ENCODE measurements around the gene ZSCAN18.
"Not testable (repeated sequence)": the region's sequence is repeated elsewhere in the genome, so short reads cannot be mapped to it uniquely, and the experiment has no call there.

Gene ZSCAN18

GRCh38 chr19:58097781-58098681 lies at the start of gene ZSCAN18:
ZSCAN18 (minus strand) TSS chr19:58098231; CDS start chr19:58090267, 7,964 bp downstream.
- peak; percentile 67 to 99 (median 95) for DNase-seq

GRCh38 chr19:58147475-58147874 lies 49.4 kb upstream of the ZSCAN18 start:
- not testable (repeated sequence) for DNase-seq

- no peak for DNase-seq
Observed at GRCh38 chr19:58145849-58146248, 47.8 kb upstream of the ZSCAN18 start.

- no peak for DNase-seq
Observed at GRCh38 chr19:58134244-58134643, 36.2 kb upstream of the ZSCAN18 start.

- DNase-seq: no peak
Observed at GRCh38 chr19:58129284-58129683, 31.3 kb upstream of the ZSCAN18 start.

GRCh38 chr19:58128041-58128685 lies 30.1 kb upstream of the ZSCAN18 start:
- no peak for DNase-seq

GRCh38 chr19:58123354-58123753 lies 25.3 kb upstream of the ZSCAN18 start:
- no peak for DNase-seq

- no peak for DNase-seq
Observed at GRCh38 chr19:58118979-58119733, 21.1 kb upstream of the ZSCAN18 start.

GRCh38 chr19:58117841-58118575 lies 20.0 kb upstream of the ZSCAN18 start:
- no peak for DNase-seq

GRCh38 chr19:58108546-58108817 lies 10.5 kb upstream of the ZSCAN18 start:
- DNase-seq: no peak

- DNase-seq: no peak
Observed at GRCh38 chr19:58107778-58108545, 9.9 kb upstream of the ZSCAN18 start.

GRCh38 chr19:58098682-58098998 lies 609 bp upstream of the ZSCAN18 start:
- DNase-seq: no peak

- peak in 2 of 58 donors; percentile 0 to 32 for DNase-seq
Observed at GRCh38 chr19:58097349-58097748, 682 bp downstream of the ZSCAN18 start.

GRCh38 chr19:58096884-58097283 lies 1.1 kb downstream of the ZSCAN18 start:
- no peak for DNase-seq

- DNase-seq: no peak
Observed at GRCh38 chr19:58095328-58095727, 2.7 kb downstream of the ZSCAN18 start.

GRCh38 chr19:58093071-58093470 lies 5.0 kb downstream of the ZSCAN18 start:
- no peak for DNase-seq

GRCh38 chr19:58091251-58091995 lies 6.6 kb downstream of the ZSCAN18 start:
- no peak for DNase-seq

- DNase-seq: no peak
Observed at GRCh38 chr19:58089846-58090245, 8.2 kb downstream of the ZSCAN18 start.

- DNase-seq: no peak
Observed at GRCh38 chr19:58088521-58089052, 9.4 kb downstream of the ZSCAN18 start.
